Stimulated activated CD8-positive, alpha-beta memory T cell treated with anti-CD3 and anti-CD28 coated beads, Interleukin-4, amount 100 ng/mL, for 4 hours (primary cell): ENCODE data around the gene PRIM2.
"Not testable (repeated sequence)": the region's sequence is repeated elsewhere in the genome, so short reads cannot be mapped to it uniquely, and the experiment has no call there.

Experiments used
- DNase-seq, 2 donors: peaks; one replicate each; pipeline ENCODE4 v3.0.0-alpha.2; 2020; ENCODE audit warnings: low read depth in 2 of 2, low spot score in 1 of 2

PRIM2 gene

GRCh38 chr6:57496251-57496650 is 178.8 kb downstream of the PRIM2 start:
- not testable (repeated sequence) for DNase-seq

- not testable (repeated sequence) for DNase-seq
Observed at GRCh38 chr6:57500368-57501021, 183.1 kb downstream of the PRIM2 start.

- DNase-seq, result not testable (repeated sequence)
Observed at GRCh38 chr6:57502387-57502786, 185.0 kb downstream of the PRIM2 start.

- DNase-seq, result not testable (repeated sequence)
Observed at GRCh38 chr6:57505251-57505650, 187.8 kb downstream of the PRIM2 start.

GRCh38 chr6:57510390-57510789 is 193.0 kb downstream of the PRIM2 start:
- not testable (repeated sequence) for DNase-seq

GRCh38 chr6:57515171-57515570 is 197.7 kb downstream of the PRIM2 start:
- not testable (repeated sequence) for DNase-seq

- DNase-seq, result not testable (repeated sequence)
Observed at GRCh38 chr6:57515845-57516244, 198.4 kb downstream of the PRIM2 start.

- not testable (repeated sequence) for DNase-seq
Observed at GRCh38 chr6:57516776-57517175, 199.3 kb downstream of the PRIM2 start.

GRCh38 chr6:57519198-57519597 is 201.8 kb downstream of the PRIM2 start:
- DNase-seq, result not testable (repeated sequence)

- not testable (repeated sequence) for DNase-seq
Observed at GRCh38 chr6:57521085-57521484, 203.7 kb downstream of the PRIM2 start.

- not testable (repeated sequence) for DNase-seq
Observed at GRCh38 chr6:57523221-57523620, 205.8 kb downstream of the PRIM2 start.

- DNase-seq, result not testable (repeated sequence)
Observed at GRCh38 chr6:57529755-57530154, 212.3 kb downstream of the PRIM2 start.

GRCh38 chr6:57532660-57533059 is 215.2 kb downstream of the PRIM2 start:
- not testable (repeated sequence) for DNase-seq

- not testable (repeated sequence) for DNase-seq
Observed at GRCh38 chr6:57535121-57535520, 217.7 kb downstream of the PRIM2 start.

- not testable (repeated sequence) for DNase-seq
Observed at GRCh38 chr6:57535994-57536393, 218.6 kb downstream of the PRIM2 start.

GRCh38 chr6:57537916-57538315 is 220.5 kb downstream of the PRIM2 start:
- not testable (repeated sequence) for DNase-seq

GRCh38 chr6:57551961-57552360 is 234.5 kb downstream of the PRIM2 start:
- DNase-seq, result not testable (repeated sequence)

- DNase-seq, result not testable (repeated sequence)
Observed at GRCh38 chr6:57557855-57558254, 240.4 kb downstream of the PRIM2 start.

- DNase-seq, result not testable (repeated sequence)
Observed at GRCh38 chr6:57559170-57559569, 241.7 kb downstream of the PRIM2 start.

- not testable (repeated sequence) for DNase-seq
Observed at GRCh38 chr6:57562233-57562632, 244.8 kb downstream of the PRIM2 start.

GRCh38 chr6:57572119-57572518 is 254.7 kb downstream of the PRIM2 start:
- not testable (repeated sequence) for DNase-seq

GRCh38 chr6:57572844-57573243 is 255.4 kb downstream of the PRIM2 start:
- DNase-seq, result not testable (repeated sequence)

- DNase-seq, result not testable (repeated sequence)
Observed at GRCh38 chr6:57577023-57577422, 259.6 kb downstream of the PRIM2 start.
